Measurements from ENCODE around the gene KCNH4.

GRCh38 chr17:42200706-42201457 is 19.9 kb upstream of the KCNH4 start:
- TF ChIP-seq POLR2A (IDR thresholded peaks at IDR 0.05), result no peak
- no peak for TF ChIP-seq CTCF (IDR thresholded peaks at IDR 0.05)
